Erythroblast (primary cell): ENCODE data around the gene UBASH3B.

ENCODE experiments used
- GATA1 ChIP-seq: IDR thresholded peaks from 2 replicates; pipeline ENCODE4 v1.6.1; 2011; ENCODE audit warnings: low read depth, mild to moderate bottlenecking, control low read depth, low read length, moderate library complexity
- POLR2A ChIP-seq: IDR thresholded peaks from 2 replicates; pipeline ENCODE4 v1.6.1; 2011; ENCODE audit warnings: mild to moderate bottlenecking, low read length

DNA sequence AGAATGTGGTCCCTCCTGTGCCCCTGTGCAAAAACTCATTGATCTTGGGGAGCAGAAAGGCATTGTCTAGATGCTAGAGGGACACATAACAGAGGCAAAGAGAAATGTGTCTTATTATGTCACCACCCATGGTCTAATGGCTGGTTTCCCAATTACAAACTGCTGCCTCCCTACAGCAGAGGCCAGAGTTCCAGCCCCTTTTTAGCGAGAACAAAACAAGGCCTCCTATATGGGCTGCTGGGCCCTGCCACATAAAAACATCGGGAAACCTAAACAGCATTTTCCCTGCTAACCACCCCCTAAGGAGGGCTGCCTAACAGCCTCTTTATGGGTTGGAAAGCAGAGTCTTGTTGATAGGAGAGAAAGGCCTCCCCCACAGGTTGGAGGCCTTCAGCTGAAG, 107.6 kb downstream of the UBASH3B start:
- TF ChIP-seq POLR2A (no peak), GATA1 (no peak)
